SK-N-DZ (cell line): ENCODE data around the gene SERPINB3. TPM values are rescaled to one million over a fixed set of nuclear protein-coding genes. Genes with fewer than 3 reads are reported as not detected.
"Not testable (repeated sequence)": the region's sequence is repeated elsewhere in the genome, so short reads cannot be mapped to it uniquely, and the experiment has no call there.

Experiments used
- DNase-seq: peaks from one replicate; pipeline ENCODE4 v3.0.0-alpha.2; 2015; ENCODE audit warnings: low spot score
- polyA plus RNA-seq, 2 experiments: library from polyadenylated mRNA; depleted of rRNA; stranded (reverse); fragments of >200 nt; gene quantifications; 2 replicates each; pipeline ENCODE4 v1.2.3, GENCODE V29; 2014

Gene SERPINB3
- 0.39 TPM in 1 of 2 replicates, not detected in the other for polyA plus RNA-seq (2014; cell fraction: cytosol; rRNA removed)
- not detected in 2 replicates for polyA plus RNA-seq (2014; cell fraction: nucleus; rRNA removed)

- DNase-seq, result not testable (repeated sequence)
These were observed at the start of gene SERPINB3 for GRCh38 chr18:63661750-63662149. Gene SERPINB3, minus strand, starts transcription at chr18:63661893. Its CDS starts 677 bp downstream, at chr18:63661216.

GRCh38 chr18:63708650-63709049, 47.0 kb upstream of the SERPINB3 start:
- DNase-seq, result no peak

- DNase-seq, result no peak
These were observed 46.1 kb upstream of the SERPINB3 start for GRCh38 chr18:63707816-63708215.

DNA sequence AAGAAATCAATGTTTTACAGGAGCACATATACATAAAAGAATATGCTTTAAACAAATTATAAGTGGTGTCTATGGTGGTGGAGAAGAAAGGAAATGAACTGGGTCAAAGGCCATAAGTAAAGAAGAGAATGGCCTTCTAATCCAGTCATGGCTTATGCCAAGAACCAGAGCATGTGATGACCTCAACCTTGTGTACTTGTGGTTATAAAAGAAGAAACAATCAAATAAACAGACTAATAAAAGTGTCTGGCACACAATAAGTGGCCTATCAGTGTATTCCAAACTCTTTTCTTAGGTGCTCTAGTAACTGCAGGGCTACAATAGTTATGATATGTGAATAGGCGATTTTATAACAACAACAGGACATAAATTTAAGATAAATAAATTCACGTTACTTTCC, 43.7 kb upstream of the SERPINB3 start:
- DNase-seq, result no peak

- no peak for DNase-seq
These were observed 41.0 kb upstream of the SERPINB3 start, which contains the start of gene SERPINB11 for GRCh38 chr18:63702660-63703059. Gene SERPINB11, plus strand, starts transcription at chr18:63702960. Its CDS starts 7,234 bp downstream, at chr18:63710194.

DNA sequence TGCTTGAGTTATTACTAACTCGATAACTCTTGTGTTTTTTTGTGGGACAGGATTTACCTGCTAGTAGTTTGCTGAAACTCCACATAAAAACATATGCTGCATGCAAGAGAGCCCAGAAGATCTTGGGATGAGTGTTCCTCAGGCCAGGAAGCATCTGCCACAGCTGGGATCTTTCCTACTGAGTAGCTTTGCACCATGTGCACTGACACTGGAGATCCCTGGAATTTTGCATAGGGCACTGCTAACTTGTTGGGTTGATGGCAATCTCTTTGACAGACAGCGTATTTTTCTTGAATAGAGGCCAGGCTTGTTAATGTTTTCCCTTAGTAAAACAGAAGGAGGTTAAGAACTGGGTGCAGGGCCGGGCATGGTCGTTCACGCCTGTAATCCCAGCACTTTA, 40.3 kb upstream of the SERPINB3 start:
- no peak for DNase-seq

- no peak for DNase-seq
These were observed 38.8 kb upstream of the SERPINB3 start for GRCh38 chr18:63700501-63700900.

- no peak for DNase-seq
These were observed 35.5 kb upstream of the SERPINB3 start for GRCh38 chr18:63697097-63697660.

DNA sequence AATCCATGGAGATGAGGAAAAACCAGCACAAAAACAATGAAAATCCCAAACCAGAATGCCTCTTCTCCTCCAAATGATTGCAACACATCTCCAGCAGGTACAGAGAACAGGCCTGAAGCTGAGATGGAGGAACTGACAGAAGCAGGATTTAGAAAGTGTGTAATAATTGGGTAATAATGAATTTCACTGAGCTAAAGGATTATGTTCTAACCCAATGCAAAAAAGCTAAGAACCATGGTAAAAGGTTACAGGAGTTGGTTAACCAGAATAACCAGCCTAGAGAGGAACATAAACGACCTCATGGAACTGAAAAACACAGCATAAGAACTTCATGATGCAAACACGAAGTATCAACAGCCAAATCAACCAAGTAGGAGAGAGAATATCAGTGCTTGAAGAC, 27.4 kb upstream of the SERPINB3 start:
- DNase-seq, result no peak

DNA sequence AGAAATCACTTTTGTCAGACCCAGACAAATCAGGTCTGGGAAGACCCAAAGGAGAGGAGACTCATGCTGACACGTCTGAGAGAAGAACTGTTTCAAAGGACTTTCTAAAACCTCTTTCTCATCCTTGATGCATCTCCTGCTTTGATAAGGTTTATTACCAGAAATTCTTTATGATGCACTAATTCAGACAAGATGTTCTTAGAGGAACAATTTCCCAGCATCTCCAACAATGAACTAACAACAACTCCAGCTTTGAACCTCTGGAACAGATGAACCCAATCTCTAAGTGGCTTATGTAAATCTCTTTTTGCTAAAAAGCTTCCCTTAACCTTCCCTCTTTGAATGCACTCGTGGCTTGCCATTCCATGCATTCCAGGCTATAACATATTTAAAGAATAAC, 25.2 kb upstream of the SERPINB3 start:
- no peak for DNase-seq

GRCh38 chr18:63684718-63685117, 23.0 kb upstream of the SERPINB3 start:
- no peak for DNase-seq

DNA sequence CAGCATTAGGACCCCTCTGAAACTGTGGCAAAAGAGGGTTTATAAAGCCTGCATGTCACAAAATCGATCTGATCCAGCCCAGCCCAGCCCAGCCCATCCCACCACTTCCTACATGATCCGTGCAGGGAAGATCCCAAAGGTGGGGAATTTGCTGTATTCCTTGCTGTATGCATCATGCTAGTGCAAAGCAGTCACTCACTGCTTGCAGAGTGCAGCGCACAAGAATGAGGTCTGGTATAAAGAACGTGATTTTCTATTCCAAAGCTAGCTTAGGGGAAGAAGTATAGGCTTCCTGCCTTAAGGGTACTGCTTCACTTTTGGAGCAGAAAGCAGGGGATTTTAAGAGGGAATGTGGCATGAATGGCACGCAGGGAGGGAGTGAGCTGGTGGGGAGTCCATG, 22.2 kb upstream of the SERPINB3 start:
- no peak for DNase-seq

DNA sequence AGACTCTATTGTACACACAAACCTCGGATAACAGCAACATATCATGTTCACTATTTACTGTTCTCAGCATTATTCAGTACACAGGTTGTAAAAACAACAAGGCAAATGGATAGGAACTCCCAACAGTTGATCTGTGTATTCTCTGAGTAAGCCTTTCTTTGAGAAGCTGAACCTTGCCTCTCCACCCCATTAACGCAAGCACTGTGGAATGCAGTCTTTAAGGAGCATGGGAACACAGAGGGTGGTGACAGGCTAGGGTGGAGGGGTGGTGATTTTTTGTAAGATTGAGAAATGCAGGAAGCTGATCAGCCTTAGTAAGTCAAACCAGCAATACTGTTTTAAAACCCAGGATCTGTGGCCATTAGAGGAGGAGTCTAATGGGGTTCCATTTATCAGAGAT, 21.5 kb upstream of the SERPINB3 start:
- no peak for DNase-seq

DNA sequence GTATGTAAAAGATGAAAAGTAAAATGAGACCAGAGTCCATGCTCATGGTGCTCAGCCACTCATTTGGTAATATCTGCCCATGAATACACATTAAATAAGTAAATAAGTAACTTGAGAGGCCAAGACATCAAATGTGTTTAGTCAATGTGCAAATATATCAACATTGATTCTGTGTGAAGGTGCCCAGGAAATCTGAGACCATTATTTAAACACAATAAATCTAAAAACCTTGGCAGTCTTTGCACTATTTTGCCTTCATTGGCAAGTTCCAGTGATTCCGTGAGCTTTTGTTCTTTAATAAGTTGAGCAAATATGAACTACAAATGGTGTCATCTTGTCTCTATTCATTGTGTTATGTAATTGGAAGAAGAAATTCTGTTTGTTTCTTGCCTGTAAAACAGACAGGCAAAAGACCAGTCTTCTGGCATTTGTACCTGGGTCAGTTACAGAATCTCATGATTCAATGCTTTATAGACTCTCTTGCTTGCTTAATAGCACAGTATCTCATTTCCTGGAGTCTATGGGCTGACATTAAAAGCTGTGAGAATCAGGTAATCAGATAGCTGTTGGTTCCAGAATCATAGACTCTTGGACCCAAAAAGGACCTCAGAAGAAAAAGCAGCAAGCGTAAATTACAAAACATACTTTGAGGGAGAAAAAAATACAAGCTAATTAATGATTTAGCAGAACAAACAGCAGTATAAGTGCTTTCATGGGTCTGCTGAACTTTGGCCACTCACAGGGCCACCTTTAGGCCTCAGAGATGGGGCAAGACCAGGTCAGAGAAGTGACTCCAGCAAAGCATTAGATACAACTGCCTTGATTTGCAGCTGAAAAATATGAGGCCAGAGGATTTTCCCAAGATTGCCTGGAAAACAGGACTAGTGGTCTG, 20.0 kb upstream of the SERPINB3 start:
- DNase-seq, result no peak

DNA sequence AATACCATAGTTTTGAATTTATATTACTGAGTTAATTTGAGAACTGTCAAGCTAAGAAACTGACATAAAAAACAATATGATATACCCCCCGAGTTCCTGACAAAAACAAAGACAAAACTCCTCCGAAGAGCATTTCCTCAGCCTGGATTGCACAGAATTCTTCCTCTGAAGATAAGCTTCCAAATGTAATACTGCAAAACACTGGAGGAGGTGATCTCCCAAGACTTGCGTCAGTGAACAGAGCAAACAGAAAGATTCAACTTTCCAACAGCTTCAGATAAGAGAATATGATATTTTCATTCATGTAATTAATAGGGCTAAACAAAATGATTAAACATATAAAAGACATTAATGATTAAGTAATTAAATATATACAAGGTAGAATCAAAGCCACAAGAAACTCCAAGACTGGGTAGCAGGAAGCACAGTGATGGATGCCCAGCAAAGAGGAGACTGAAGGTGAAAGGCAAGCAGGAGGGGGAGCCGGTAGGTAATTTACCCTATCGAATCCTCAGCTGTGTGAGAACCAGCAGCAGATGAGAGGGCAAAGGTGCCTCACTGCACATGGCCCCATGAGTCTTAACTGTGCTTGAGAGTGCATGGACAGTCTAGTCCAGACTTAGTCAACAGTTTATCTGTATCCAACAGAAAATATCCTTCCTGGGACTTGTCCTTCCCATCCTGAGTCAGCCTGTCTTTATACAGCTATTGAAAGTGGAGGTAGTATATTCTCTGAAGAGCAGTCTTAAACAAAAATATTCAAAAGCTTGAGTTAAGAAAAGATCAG, 18.3 kb upstream of the SERPINB3 start:
- no peak for DNase-seq

- DNase-seq, result no peak
These were observed 16.0 kb upstream of the SERPINB3 start for GRCh38 chr18:63677500-63678225.

DNA sequence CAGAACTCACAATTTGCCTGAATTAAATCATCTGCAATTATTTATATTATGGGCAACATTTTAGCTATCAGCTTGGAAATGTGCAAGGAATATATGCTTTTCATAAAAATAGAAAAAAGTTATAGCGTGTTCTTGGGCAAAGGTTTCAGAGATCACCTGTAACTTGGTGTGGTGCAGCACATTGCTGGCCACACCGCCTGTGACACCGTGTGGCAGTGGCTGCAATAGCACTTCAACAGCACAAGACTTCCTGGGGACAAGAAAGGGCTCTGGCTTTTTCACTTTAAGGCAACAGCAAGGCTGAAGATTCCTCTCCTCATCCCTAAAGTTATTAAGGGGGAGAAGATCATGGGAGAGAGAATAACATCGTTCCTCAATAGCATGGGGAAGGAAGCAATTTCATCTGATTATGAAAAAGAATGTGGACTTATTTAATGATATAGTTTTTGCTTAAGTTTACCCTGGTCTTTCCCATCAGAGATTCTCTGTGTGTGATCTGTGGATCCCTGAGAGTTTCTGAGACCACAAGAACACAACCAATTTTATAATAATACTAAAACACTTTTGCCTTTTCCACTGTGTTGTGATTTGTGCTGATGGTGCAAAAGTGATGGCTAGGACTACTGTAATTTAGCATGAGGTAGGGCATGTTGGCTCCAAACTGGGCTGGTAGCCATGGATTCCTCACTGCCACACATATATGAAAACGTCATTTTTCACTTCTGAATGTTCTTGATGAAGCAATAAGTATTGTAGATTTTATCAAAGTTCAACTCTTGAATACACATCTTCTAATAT, 15.0 kb upstream of the SERPINB3 start:
- peak; percentile 7 for DNase-seq

GRCh38 chr18:63664571-63664970, 2.9 kb upstream of the SERPINB3 start:
- no peak for DNase-seq

DNA sequence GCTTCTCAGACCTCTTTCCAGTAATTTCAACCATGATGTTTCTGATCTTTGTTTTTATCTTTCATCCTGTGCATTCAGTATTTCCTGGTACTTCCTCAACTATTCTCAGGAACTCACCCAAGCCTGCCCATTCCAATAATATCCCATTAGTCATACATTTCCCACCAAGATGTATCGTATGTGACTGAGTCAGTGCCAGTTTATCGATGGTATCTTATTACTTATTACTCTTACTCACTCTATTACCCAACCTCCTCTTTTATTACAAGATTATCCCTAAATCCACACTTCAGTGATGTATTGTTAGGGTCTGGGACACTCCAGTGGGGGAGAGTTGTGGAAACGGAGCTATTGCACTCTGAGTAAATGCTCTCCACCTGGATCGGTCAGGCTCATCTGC, 2.8 kb downstream of the SERPINB3 start:
- DNase-seq, result not testable (repeated sequence)

DNA sequence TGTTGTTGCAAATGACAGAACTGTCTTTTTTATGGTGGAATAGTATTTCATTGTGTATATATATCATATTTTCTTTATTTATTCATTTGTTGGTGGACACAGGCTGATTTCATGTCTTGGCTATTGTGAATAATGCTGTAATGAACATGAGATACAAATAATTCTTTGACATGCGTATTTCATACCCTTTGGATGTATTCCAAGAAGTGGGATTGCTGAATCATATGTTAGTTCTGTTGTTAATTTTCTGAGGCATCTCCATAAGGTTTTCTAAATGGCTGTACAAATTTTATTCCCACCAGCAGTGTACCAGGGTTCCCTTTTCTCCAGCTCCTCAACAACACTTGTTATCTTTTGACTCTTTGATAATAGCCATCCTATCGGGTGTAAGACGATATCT, 11.4 kb downstream of the SERPINB3 start:
- not testable (repeated sequence) for DNase-seq
